Neural crest cell (in vitro differentiated cells): ENCODE measurements around the gene DNAJC17. TPM values are rescaled to one million over a fixed set of nuclear protein-coding genes. Genes with fewer than 3 reads are reported as not detected.

Experiments used
- DNase-seq: peaks from one replicate; pipeline ENCODE4 v3.0.0; 2021; ENCODE audit warnings: low read depth, mixed read lengths, low spot score
- H3K27ac Mint-ChIP-seq: one replicate; pipeline ENCODE4 v1.8.0; 2021; ENCODE audit warnings: mild to moderate bottlenecking, mixed read lengths; ENCODE audit not compliant: unreplicated experiment
- H3K27me3 Mint-ChIP-seq: 2 replicates; pipeline ENCODE4 v1.8.0; 2021; ENCODE audit warnings: low read depth, mild to moderate bottlenecking, mixed read lengths
- H3K36me3 Mint-ChIP-seq: 2 replicates; pipeline ENCODE4 v1.8.0; 2021; ENCODE audit warnings: low read depth, mild to moderate bottlenecking, mixed read lengths
- H3K4me1 Mint-ChIP-seq: 2 replicates; pipeline ENCODE4 v1.8.0; 2021; ENCODE audit warnings: mixed read lengths
- H3K4me3 Mint-ChIP-seq: one replicate; pipeline ENCODE4 v1.8.0; 2021; ENCODE audit warnings: mild to moderate bottlenecking, mixed read lengths
- H3K9me3 Mint-ChIP-seq: 2 replicates; pipeline ENCODE4 v1.8.0; 2021; ENCODE audit warnings: mixed read lengths
- CTCF ChIP-seq: fragments of 200-600 bp; sonication (generic); conservative IDR thresholded peaks from 2 replicates; pipeline ENCODE4 v1.5.0; 2021; ENCODE audit warnings: antibody characterized with exemption, mild to moderate bottlenecking
- total RNA-seq: library from RNA; stranded (reverse); gene quantifications from 2 replicates; pipeline ENCODE4 v1.2.1, GENCODE V29; 2021

The DNAJC17 gene
- total RNA-seq, 1 donor from 2014 or later: 39.3 TPM

DNA sequence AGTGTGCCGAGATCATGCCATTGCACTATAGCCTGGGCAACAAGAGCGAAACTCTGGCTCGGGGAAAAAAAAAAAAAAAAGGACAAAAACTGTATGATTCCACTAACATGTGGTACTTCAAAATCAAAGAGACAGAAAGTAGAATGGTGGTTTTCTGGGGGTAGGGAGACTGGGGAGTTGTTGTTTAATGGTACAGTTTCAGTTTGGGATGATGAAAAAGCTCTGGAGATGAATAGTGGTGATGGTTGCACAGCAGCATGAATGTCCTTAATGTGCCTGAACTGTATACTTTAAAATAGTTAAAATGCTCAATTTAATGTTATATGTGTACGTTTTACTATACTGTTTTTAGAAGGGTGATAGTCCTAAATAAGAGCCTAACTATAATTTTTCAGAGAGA lies 84.9 kb downstream of the DNAJC17 start:
- no peak overlapping the region for H3K27ac Mint-ChIP-seq
- H3K9me3 Mint-ChIP-seq: no peaks in the 10 kb centered on the region
- H3K27me3 Mint-ChIP-seq: no peaks in the 10 kb centered on the region
- H3K36me3 Mint-ChIP-seq: peaks cover 6% of the 10 kb centered on the region
- H3K4me3 Mint-ChIP-seq: no peak overlapping the region
- no peak for TF ChIP-seq CTCF
- DNase-seq: no peak
- no peaks in the 10 kb centered on the region for H3K4me1 Mint-ChIP-seq

DNA sequence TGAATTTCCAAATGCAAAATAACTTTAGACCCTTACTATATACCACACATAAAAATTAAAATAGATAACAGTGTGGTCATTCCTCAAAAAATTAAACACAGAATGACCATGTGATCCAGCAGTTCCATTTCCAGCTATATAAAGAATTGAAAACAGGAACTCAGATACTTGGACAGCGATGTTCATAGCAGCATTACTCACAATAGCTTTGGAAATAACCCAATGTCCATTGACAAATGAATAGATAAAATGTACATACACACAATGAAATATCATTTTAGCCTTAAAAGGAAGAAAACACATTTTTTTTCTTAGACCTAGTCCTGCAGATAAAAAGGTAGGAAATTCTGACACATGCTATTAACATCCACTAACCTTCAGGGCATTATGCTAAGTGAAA lies 85.6 kb downstream of the DNAJC17 start:
- DNase-seq: no peak
- no peak for TF ChIP-seq CTCF
- Mint-ChIP-seq H3K9me3 (no peaks in the 10 kb centered on the region), H3K27me3 (no peaks in the 10 kb centered on the region), H3K36me3 (peaks cover 6% of the 10 kb centered on the region), H3K4me1 (no peaks in the 10 kb centered on the region), H3K27ac (no peak overlapping the region), H3K4me3 (no peak overlapping the region)

- Mint-ChIP-seq H3K9me3 (no peaks in the 10 kb centered on the region), H3K36me3 (peaks cover 7% of the 10 kb centered on the region)
- no peak for DNase-seq
Measured at GRCh38 chr15:40716165-40716564, 91.1 kb downstream of the DNAJC17 start.

More at GRCh38 chr15:40716165-40716564, 91.1 kb downstream of the DNAJC17 start:
- no peak for TF ChIP-seq CTCF
- Mint-ChIP-seq H3K27me3 (no peaks in the 10 kb centered on the region), H3K27ac (no peak overlapping the region), H3K4me3 (no peak overlapping the region), H3K4me1 (no peaks in the 10 kb centered on the region)

Other genes with a start within 250 kb of the DNAJC17 start
- gene CCDC32, start 242.4 kb downstream of the DNAJC17 start, total RNA-seq: 19.2 and 19.9 TPM in 2 replicates
- 16.0 and 16.9 TPM in 2 replicates for gene RPUSD2, start 238.2 kb downstream of the DNAJC17 start, total RNA-seq
- 33.4 and 35.3 TPM in 2 replicates for gene KNL1, start 213.2 kb downstream of the DNAJC17 start, total RNA-seq
- gene RAD51, start 112.3 kb downstream of the DNAJC17 start, total RNA-seq: 28.9 and 29.2 TPM in 2 replicates
- 30.7 and 32.2 TPM in 2 replicates for gene RMDN3, start 52.2 kb downstream of the DNAJC17 start, total RNA-seq
- gene GCHFR, start 43.4 kb downstream of the DNAJC17 start, total RNA-seq: 9.1 and 9.9 TPM in 2 replicates
- gene C15orf62, start 37.5 kb downstream of the DNAJC17 start, total RNA-seq: 0.44 and 0.61 TPM in 2 replicates
- gene ZFYVE19, start 384 bp downstream of the DNAJC17 start, total RNA-seq: 24.2 and 25.5 TPM in 2 replicates
- not detected in 2 replicates for gene PPP1R14D, start 21.2 kb upstream of the DNAJC17 start, total RNA-seq
- 1.0 and 1.3 TPM in 2 replicates for gene SPINT1, start 36.6 kb upstream of the DNAJC17 start, total RNA-seq
- 0.80 and 1.0 TPM in 2 replicates for gene RHOV, start 66.8 kb upstream of the DNAJC17 start, total RNA-seq
- 26.9 and 28.2 TPM in 2 replicates for gene VPS18, start 87.0 kb upstream of the DNAJC17 start, total RNA-seq
- 1.7 and 2.0 TPM in 2 replicates for gene DLL4, start 121.9 kb upstream of the DNAJC17 start, total RNA-seq
- 6.7 and 6.8 TPM in 2 replicates for gene CHAC1, start 146.0 kb upstream of the DNAJC17 start, total RNA-seq